ENCODE results near the gene MYOM1. TPM values are rescaled to one million over a fixed set of nuclear protein-coding genes. Genes with fewer than 3 reads are reported as not detected.

The MYOM1 gene
- total RNA-seq, 2 experiments from 2014 or later = 1.0 to 1.3 TPM

DNA sequence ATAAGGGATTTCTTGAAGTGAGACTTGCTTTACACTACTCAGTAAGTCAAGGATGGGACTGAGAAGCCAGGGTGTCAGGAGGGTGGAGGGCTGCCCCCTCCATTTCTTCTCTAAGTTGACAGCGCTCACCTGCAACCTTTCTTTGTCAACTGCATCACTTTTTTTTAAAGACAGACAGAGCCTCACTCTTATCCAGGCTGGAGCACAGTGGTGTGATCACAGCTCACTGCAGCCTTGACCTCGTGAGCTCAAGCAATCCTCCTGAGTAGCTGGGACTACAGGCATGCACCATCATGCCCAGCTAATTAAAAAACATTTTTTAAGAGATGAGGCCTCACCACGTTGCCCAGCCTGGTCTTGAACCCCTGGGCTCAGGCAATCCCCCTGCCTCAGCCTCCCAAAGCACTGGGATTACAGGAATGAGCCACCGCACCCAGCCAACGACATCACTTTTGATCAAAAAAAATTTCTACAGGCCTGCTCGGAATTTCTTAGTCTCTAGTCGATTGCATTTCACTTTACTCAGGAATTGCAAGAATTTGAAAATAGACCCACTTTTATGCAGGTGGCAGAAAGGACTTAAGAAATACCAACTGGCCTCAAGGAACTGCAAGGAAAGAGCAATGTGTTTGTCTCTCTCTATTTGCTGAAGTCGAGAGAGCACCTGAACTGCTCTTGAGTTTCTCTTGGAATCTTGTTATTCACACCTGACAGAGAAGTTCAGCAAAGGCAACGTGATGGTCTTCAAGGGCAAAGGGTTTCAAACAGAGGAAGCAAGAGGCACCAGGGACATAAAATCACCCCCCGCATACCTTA lies 101.4 kb downstream of the MYOM1 start:
- no peaks in the 10 kb centered on the region for H3K9me3 Mint-ChIP-seq
- POLR2A ChIA-PET = interaction anchor here (1.3 kb wide), 1 partner anchor 10 kb away, joined by 3 read pairs; no protein-coding TSS in a partner anchor
- no peak for ATAC-seq
- no peaks in the 10 kb centered on the region for H3K4me1 Mint-ChIP-seq (ENCODE audit: low read depth)
- H3K27ac Mint-ChIP-seq = no peak overlapping the region
- CTCF ChIA-PET = interaction anchor here (1.0 to 9.0 kb wide), 4 partner anchors 10 to 124 kb away, joined by 4 to 66 read pairs (median 10); no protein-coding TSS in a partner anchor
- no peak overlapping the region for H3K4me3 Mint-ChIP-seq
- H3K27me3 Mint-ChIP-seq = no peaks in the 10 kb centered on the region
- intact Hi-C loops (cut with micrococcal nuclease) = no loop called here
- TF ChIP-seq, protein P1, sequence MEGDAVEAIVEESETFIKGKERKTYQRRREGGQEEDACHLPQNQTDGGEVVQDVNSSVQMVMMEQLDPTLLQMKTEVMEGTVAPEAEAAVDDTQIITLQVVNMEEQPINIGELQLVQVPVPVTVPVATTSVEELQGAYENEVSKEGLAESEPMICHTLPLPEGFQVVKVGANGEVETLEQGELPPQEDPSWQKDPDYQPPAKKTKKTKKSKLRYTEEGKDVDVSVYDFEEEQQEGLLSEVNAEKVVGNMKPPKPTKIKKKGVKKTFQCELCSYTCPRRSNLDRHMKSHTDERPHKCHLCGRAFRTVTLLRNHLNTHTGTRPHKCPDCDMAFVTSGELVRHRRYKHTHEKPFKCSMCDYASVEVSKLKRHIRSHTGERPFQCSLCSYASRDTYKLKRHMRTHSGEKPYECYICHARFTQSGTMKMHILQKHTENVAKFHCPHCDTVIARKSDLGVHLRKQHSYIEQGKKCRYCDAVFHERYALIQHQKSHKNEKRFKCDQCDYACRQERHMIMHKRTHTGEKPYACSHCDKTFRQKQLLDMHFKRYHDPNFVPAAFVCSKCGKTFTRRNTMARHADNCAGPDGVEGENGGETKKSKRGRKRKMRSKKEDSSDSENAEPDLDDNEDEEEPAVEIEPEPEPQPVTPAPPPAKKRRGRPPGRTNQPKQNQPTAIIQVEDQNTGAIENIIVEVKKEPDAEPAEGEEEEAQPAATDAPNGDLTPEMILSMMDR (IDR thresholded peaks at IDR 0.05) = no peak
- no peak for DNase-seq
- H3K36me3 Mint-ChIP-seq (ENCODE audit: low read depth) = no peaks in the 10 kb centered on the region

DNA sequence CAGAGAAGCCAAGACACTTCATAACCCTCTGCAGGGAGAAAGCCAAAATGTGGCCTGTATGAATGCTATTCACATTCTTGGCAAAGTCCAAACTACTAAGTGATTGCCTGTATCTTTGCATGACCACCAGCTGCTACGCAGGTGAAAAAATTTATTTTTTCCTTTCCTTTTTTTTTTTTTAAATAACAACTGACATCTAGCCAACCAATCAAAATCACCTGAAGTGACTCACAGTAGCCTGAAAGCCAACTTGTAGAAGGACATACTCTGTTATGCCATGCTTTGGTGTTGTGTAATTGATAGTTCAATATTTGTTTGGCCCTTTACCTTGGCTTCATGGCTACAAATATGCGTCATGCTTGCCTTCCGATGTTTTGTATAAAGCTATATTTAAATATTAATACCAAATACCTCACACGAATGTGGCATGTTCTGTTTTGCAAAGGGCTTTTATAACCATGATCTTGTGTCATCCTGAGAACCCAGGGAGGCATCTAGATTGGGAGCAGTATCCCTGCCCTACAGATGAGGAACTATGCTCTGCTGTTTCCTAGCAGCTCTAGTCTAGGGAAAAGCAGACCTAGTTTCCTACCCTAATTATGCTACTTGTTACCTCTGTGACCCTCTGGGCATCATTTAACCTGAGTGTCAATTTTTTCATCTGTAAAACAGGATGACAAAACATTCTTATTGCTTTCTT lies 102.1 kb downstream of the MYOM1 start:
- intact Hi-C loops (cut with micrococcal nuclease) = no loop called here
- Mint-ChIP-seq H3K36me3 (ENCODE audit: low read depth) (no peaks in the 10 kb centered on the region), H3K9me3 (no peaks in the 10 kb centered on the region), H3K27ac (no peak overlapping the region), H3K27me3 (no peaks in the 10 kb centered on the region), H3K4me1 (ENCODE audit: low read depth) (no peaks in the 10 kb centered on the region), H3K4me3 (no peak overlapping the region)
- no peak for ATAC-seq
- DNase-seq = no peak
- TF ChIP-seq, protein P1 (IDR thresholded peaks at IDR 0.05) = no peak
- ChIA-PET POLR2A (interaction anchor here (1.3 to 1.4 kb wide), 2 partner anchors 10 to 54 kb away, joined by 3 read pairs; no protein-coding TSS in a partner anchor), CTCF (interaction anchor here (0.7 to 9.0 kb wide), 7 partner anchors 11 to 128 kb away, joined by 3 to 66 read pairs (median 4); no protein-coding TSS in a partner anchor)

- H3K36me3 Mint-ChIP-seq (ENCODE audit: low read depth) = no peaks in the 10 kb centered on the region
- ChIA-PET POLR2A (no interaction called here), CTCF (interaction anchor here (0.7 to 9.0 kb wide), 4 partner anchors 13 to 182 kb away, joined by 3 to 66 read pairs (median 6); no protein-coding TSS in a partner anchor)
- no peak overlapping the region for H3K27ac Mint-ChIP-seq
- intact Hi-C loops (cut with micrococcal nuclease) = no loop called here
- DNase-seq (no peak), ATAC-seq (no peak)
- no peaks in the 10 kb centered on the region for H3K27me3 Mint-ChIP-seq
- H3K4me1 Mint-ChIP-seq (ENCODE audit: low read depth) = no peaks in the 10 kb centered on the region
- H3K9me3 Mint-ChIP-seq = no peaks in the 10 kb centered on the region
- TF ChIP-seq, protein P1 (IDR thresholded peaks at IDR 0.05) = no peak
- H3K4me3 Mint-ChIP-seq = no peak overlapping the region
Observed at GRCh38 chr18:3115447-3116030, 104.2 kb downstream of the MYOM1 start.

DNA sequence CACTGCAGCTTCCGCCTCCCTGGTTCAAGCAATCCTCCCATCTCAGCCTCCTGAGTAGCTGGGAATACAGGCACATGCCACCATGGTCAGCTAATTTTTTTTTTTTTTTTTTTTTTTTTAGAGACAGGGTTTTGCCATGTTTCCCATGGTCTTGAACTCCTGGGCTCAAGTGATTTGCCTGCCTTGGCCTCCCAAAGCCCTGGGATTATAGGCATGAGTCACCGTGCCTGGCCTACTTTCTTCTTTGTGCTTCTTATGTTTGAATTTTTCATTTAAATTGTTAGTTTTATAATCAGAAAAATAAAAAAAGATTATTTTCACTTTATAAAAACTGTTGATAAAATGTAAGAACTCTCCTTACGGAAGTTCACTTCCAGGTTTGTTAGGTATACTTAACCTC lies 105.3 kb downstream of the MYOM1 start:
- TF ChIP-seq, protein P1 (IDR thresholded peaks at IDR 0.05) = no peak
- ATAC-seq (no peak), DNase-seq (no peak)
- Mint-ChIP-seq H3K4me1 (ENCODE audit: low read depth) (no peaks in the 10 kb centered on the region), H3K36me3 (ENCODE audit: low read depth) (no peaks in the 10 kb centered on the region), H3K27me3 (no peaks in the 10 kb centered on the region), H3K9me3 (no peaks in the 10 kb centered on the region), H3K4me3 (no peak overlapping the region), H3K27ac (no peak overlapping the region)
- POLR2A ChIA-PET = no interaction called here
- intact Hi-C loops (cut with micrococcal nuclease) = no loop called here
- CTCF ChIA-PET = interaction anchor here (9.0 kb wide), 1 partner anchor 14 kb away, joined by 66 read pairs; no protein-coding TSS in a partner anchor
